ENCODE measurements around the gene PYGM. TPM values are rescaled to one million over a fixed set of nuclear protein-coding genes. Genes with fewer than 3 reads are reported as not detected.

PYGM gene
- total RNA-seq: 1 to 10 TPM; 4.7 to 5.6 TPM

DNA sequence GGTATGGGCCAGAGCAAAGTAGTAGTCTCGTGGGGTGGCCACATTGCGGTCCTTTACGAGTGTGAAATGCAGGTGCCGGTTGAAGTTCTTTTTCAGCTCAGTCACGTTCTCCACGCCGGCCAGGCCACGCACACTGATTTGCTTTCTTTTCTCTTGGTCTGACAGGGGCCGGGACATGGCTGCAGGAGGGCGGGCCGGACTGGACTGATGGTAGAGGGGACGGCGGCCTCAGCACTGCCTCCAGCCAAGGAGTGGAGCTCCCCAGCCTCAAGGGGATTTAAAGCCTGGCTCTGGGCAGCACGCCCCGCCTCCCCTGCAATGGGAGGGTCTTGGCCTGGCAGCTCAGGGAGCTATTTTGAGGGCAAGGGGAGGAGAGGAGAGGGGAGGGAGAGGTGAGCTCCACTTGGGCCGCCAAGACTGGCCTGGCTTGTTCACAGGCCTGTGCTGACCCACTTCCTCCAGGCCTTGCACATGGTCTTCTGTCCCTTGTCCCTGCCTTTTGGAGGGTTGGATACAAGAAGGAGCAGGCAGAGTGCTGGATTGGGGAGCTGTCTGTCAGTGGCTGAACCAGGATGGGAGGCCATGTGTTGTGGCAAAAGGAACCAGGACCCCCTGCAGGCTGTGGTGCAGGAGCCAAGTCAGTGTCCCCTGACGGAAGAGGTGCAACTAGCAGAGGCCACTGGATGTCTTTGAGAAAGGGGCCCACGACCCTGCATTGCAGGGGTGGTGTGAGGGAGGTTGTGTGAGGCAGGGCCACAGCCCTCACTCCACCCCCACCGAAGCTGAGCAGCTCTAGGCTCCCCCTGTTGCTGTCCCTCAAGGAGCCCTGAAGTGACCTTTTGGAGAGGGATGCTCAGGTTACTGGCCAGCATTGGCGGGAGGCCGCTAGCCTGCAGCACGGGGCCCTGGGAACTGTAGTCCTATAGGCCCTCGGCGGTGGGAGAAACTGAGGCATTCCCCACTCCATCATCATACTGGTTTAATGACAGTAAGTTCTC is at the start of gene PYGM:
Gene PYGM, minus strand, starts transcription at position 253 of the 998 bp plus-strand sequence. Its CDS starts 76 bp downstream, at position 177.
- Mint-ChIP-seq H3K9me3 (no peaks in the 10 kb centered on the region), H3K36me3 (peaks cover 14% of the 10 kb centered on the region), H3K4me1 (ENCODE audit: low read depth in 2 of 2) (peaks cover 54 to 57% of the 10 kb centered on the region in 2 donors), H3K27ac (peak within 1 kb of the TSS; percentile 83 to 98), H3K4me3 (peak within 1 kb of the TSS; percentile 55), H3K27me3 (no peaks in the 10 kb centered on the region)
- no peak for ATAC-seq
- peak; percentile 60 for DNase-seq (ENCODE audit: low spot score)

DNA sequence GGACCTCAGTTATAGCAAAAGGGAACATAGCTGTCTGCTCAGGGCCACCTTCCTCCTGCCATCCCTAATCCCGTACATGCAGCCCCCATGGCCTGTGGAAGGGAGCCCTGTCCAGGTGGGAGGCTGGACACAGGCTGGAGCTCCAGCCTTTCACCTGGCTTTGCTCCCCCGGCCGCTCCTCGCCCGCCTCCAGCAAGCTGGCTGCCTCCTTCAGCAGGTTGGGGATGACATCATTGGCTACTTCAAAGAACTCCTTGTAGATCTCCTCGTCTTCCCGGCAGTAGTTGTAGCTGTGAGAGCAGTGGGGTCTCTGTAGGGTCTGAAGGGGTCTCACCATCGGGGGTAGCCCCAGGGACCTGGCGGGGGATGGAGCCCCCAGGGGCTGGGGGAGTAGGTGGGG is 45.7 kb upstream of the PYGM start:
- Mint-ChIP-seq H3K4me3 (no peak overlapping the region), H3K27me3 (no peaks in the 10 kb centered on the region), H3K9me3 (no peaks in the 10 kb centered on the region), H3K27ac (no peak overlapping the region), H3K4me1 (ENCODE audit: low read depth in 2 of 2) (peaks cover 22 to 23% of the 10 kb centered on the region in 2 donors), H3K36me3 (no peaks in the 10 kb centered on the region)
- ATAC-seq: no peak
- DNase-seq (ENCODE audit: low spot score): no peak

DNA sequence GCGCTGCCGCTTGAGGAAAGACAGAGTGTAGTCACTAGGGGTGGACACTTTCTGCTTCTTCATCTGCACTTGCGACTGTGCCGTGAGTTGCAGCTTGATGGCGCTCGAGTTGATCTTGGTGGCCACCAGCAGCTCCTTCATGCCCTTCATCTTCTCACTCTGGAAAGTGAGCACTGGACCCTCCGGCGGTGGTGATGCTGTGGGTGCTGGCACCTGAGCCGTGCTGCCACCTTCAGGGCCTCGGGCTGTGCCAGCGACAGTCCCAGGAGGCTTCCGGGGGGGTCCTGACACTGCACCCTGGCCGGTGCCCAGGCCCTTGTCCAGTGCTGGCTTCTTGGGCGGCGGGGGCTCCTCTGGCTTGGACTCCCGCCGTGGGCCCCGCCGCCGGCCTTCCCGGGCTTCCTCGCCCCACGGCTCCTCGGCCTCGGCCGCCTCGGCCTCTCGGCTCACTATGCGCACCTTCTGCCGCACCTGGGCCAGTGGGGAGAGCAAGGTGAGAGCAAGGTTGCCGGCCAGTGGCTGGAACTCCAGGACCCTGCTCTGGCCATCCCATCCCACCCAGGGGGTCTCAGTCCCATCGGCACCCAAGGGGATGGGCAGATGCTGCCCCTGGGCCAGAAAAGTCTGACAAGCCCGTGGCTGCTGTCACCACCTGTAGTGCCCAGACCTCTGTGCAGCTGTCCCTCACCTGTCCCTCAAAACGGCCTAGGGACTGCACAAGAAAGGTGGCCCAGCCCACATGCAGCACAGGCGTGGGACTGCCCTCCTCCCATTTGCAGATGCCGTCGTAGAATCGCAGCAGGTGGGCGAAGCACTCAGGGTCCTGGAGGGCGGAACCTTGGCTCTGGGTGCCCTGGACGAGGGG is 44.8 kb upstream of the PYGM start:
- Mint-ChIP-seq H3K27me3 (no peaks in the 10 kb centered on the region), H3K9me3 (no peaks in the 10 kb centered on the region), H3K4me3 (peak overlapping the region; percentile 92), H3K36me3 (no peaks in the 10 kb centered on the region), H3K27ac (peak overlapping the region in 1 of 2 donors; percentile 92), H3K4me1 (ENCODE audit: low read depth in 2 of 2) (peaks cover 18 to 19% of the 10 kb centered on the region in 2 donors)
- ATAC-seq (no peak), DNase-seq (ENCODE audit: low spot score) (peak; percentile 37)

DNA sequence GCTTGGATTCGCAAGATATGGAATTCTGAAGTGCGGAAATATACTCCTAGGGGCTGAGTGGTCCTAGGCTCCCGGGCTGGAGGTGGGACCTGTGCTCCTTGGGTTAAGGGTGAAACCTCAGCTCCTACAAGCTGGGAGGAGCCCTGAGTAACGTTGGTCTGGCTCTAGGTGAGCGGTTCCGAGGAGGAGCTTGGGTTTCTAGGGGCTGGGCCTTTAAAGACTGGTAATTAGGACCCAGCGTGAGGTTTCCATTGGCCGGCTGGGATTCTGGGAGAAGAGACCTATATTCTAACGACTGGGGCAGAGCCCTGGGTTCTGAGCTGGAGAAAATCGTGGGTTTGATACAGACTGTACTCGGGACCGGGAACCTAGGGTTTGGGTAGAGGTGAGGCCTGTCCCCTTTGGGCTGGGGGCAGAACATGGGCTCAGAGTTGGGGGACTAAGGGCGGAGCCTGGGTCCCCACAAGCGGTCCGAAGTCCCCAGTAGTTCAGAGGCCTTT is 44.1 kb upstream of the PYGM start:
- ATAC-seq: no peak
- Mint-ChIP-seq H3K4me3 (peak overlapping the region; percentile 92), H3K4me1 (ENCODE audit: low read depth in 2 of 2) (peaks cover 13 to 14% of the 10 kb centered on the region in 2 donors), H3K36me3 (no peaks in the 10 kb centered on the region), H3K9me3 (no peaks in the 10 kb centered on the region), H3K27me3 (no peaks in the 10 kb centered on the region), H3K27ac (peak overlapping the region; percentile 70 to 92)
- peak; percentile 44 for DNase-seq (ENCODE audit: low spot score)

DNA sequence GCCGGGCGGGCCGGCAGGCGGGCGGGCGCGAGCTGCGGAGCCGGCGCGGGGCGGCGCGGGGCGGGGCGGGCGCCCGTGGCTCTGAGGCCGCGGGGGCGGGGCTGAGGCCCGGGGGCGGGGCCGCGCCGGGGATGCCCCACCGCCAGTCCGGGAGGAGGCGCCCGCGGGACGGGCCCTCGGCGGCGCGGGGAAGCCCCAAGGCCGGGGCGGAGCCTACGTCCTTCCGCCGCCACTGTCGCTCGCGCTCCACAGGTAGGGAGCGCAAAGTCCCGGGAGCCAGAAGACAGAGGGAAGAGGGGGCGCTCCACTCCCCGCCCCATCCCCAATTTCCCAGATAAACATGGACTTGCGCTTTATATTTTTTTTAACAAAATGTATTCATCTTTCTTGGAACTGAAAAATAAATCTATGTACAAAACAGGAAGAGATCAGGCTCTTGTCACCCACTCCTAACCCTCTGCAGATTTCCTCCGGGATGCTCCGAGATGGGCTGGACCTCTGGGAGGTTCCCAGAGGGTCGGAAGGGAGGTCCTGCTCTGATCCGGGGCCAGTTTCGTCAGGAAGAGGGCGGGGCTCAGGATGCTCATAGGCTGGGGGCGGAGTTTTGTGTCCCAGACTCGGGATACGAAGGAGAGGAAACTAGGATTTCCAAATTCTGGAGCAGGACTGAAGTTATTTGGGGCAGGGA is 43.5 kb upstream of the PYGM start, which contains the start of gene MAP4K2:
Gene MAP4K2, minus strand, starts transcription at position 57 of the 688 bp plus-strand sequence. CDS start 65 bp downstream, outside the sequence.
- peak within 1 kb of the TSS; percentile 92 for H3K4me3 Mint-ChIP-seq
- H3K9me3 Mint-ChIP-seq: no peaks in the 10 kb centered on the region
- H3K4me1 Mint-ChIP-seq (ENCODE audit: low read depth in 2 of 2): peaks cover 11 to 13% of the 10 kb centered on the region in 2 donors
- DNase-seq (ENCODE audit: low spot score) (peak; percentile 91), ATAC-seq (peak; percentile 97 to 98)
- H3K27ac Mint-ChIP-seq: peak within 1 kb of the TSS; percentile 70 to 92
- H3K27me3 Mint-ChIP-seq: no peaks in the 10 kb centered on the region
- H3K36me3 Mint-ChIP-seq: no peaks in the 10 kb centered on the region

DNA sequence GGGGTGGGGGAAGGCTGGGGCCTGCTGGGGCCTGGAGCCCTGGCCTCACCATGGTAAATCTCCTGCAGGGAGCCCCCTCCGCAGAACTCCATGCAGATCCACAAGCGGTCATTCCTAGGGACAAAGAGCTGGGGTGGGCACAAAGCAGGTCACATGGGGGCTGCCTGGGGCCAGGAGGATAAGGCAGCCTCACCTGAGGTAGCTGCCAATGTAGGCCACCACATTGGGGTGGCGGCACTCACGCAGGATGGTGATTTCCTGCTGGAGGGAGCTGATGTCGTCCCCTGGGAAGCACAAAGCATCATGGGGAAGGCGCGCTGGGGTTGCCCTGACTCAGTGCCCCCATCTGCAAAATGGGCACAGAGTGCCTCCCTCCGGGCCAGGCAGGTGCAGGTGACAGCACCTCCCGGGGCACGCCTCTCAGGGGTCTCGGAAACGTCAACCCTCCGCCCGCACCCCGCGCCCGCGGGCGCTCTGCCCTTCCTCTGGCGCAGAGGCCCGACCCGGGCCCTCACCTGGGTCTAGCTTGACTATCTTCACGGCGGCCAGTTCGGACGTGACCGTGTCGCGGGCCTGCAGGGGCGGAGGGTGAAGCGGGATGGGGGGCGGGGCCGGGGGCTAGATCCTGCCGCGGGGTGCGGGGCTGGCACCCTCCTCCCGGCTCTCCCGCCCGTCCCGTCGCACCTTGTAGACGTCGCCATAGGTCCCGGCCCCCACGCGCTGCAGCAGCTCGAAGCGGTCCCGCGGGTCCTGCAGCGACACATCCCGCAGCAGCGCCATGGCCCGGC is 42.8 kb upstream of the PYGM start:
- Mint-ChIP-seq H3K27me3 (no peaks in the 10 kb centered on the region), H3K27ac (no peak overlapping the region), H3K4me3 (peak overlapping the region; percentile 59), H3K4me1 (ENCODE audit: low read depth in 2 of 2) (peaks cover 8 to 10% of the 10 kb centered on the region in 2 donors), H3K9me3 (no peaks in the 10 kb centered on the region), H3K36me3 (no peaks in the 10 kb centered on the region)
- DNase-seq (ENCODE audit: low spot score) (peak; percentile 62), ATAC-seq (peak in 1 of 2 donors; percentile 17)

DNA sequence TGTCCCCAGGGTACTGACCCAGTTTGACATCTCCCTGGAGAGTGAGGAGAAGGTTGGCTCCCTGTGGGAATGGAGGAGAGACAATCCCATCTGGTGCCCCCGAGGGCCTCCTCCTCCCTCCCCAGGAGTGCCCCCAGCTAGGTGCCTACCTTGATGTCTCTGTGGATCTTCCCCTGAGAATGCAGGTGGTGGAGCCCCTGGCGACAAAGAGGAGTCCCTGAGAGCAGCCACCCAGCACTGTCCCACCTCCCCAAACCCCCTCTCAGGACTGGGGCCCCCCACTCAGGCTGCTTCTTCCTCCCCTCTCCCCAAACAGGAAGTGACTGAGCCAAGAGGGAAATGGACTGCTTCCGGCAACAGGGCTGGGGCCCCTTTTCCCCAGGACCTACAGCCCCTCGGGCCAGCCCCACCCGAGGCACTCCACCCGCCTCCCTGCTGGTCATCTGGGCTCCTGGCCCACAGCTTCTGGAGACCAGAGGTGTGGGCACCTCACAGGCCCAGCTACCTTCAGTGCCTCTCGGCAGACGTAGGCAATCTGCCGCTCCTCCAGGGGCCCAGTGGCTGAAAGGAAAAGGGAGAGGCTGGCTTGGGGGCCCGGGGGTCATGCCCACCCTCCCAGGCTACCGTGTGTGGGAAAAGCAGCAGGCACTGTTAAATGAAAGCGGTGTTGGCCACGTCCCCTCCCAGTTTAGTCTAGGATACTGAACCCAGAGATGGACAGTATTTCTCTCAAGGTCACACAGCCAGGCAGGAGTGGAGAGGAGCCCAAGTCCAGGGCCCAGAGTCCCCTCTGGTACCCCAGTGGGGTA is 42.0 kb upstream of the PYGM start:
- H3K27ac Mint-ChIP-seq: no peak overlapping the region
- no peak for ATAC-seq
- H3K36me3 Mint-ChIP-seq: no peaks in the 10 kb centered on the region
- H3K27me3 Mint-ChIP-seq: no peaks in the 10 kb centered on the region
- peak; percentile 58 for DNase-seq (ENCODE audit: low spot score)
- peaks cover 7 to 8% of the 10 kb centered on the region in 2 donors for H3K4me1 Mint-ChIP-seq (ENCODE audit: low read depth in 2 of 2)
- no peaks in the 10 kb centered on the region for H3K9me3 Mint-ChIP-seq
- H3K4me3 Mint-ChIP-seq: peak overlapping the region; percentile 59

DNA sequence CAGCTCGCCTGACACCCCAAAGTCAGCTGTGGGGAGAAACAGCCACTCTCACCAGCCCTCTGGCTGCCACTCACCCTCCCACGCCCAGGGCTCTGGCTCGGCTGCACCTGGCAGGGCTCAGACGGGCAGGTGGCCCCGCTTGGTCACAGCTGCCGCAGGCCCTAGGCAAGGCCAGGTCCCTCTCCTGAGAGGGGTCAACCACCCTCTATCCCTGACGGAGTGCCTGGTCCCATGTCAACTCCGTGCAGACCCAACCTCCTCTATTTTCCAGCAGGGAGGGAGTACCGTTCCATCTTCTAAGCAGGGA is 41.3 kb upstream of the PYGM start:
- Mint-ChIP-seq H3K4me1 (ENCODE audit: low read depth in 2 of 2) (peaks cover 7 to 8% of the 10 kb centered on the region in 2 donors), H3K9me3 (no peaks in the 10 kb centered on the region), H3K4me3 (no peak overlapping the region), H3K27me3 (no peaks in the 10 kb centered on the region), H3K36me3 (no peaks in the 10 kb centered on the region), H3K27ac (no peak overlapping the region)
- ATAC-seq (no peak), DNase-seq (ENCODE audit: low spot score) (peak; percentile 53)

DNA sequence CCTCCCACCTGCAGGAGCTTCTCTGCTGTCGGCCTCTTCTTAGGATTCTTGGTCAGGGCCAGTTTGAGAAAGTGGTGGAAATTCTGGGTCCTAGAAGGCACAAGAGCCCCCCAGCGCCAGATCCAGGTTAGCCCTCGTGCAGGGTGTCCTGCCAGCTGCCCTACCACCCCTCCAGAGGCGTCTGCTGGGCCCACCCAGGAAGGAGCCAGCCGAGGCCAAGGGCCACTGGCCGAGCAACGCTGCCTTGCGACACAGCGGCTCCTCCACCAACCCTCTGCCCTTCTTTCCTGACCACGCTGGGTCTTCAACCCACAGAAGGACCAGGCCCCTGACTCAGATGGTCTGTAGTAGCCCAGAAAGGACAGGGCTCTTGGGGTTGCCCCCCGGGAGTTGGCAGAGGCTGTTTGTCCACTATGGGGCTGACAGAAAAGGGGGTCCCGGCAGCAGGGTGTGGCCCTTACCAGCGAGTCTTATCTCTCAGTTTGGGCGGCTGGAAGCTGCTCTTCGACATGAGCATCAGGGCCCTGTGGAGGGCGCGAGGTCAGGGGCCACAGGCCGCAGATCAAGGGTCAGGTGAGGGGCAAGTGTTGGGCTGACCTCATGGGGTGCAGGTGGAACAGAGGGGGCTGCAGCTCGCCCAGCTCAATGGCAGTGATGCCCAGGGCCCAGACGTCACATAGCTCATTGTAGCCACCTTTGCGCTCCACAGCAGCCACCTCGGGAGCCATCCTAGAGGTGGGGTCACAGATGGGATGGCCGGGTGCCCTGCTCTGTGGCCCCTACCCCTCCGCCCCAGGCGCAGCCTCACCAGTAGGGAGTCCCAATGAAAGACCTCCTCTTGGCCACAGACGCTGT is 40.8 kb upstream of the PYGM start:
- Mint-ChIP-seq H3K36me3 (no peaks in the 10 kb centered on the region), H3K4me3 (no peak overlapping the region), H3K27me3 (no peaks in the 10 kb centered on the region), H3K9me3 (no peaks in the 10 kb centered on the region), H3K27ac (no peak overlapping the region), H3K4me1 (ENCODE audit: low read depth in 2 of 2) (peaks cover 7 to 8% of the 10 kb centered on the region in 2 donors)
- ATAC-seq (no peak), DNase-seq (ENCODE audit: low spot score) (peak; percentile 59)

DNA sequence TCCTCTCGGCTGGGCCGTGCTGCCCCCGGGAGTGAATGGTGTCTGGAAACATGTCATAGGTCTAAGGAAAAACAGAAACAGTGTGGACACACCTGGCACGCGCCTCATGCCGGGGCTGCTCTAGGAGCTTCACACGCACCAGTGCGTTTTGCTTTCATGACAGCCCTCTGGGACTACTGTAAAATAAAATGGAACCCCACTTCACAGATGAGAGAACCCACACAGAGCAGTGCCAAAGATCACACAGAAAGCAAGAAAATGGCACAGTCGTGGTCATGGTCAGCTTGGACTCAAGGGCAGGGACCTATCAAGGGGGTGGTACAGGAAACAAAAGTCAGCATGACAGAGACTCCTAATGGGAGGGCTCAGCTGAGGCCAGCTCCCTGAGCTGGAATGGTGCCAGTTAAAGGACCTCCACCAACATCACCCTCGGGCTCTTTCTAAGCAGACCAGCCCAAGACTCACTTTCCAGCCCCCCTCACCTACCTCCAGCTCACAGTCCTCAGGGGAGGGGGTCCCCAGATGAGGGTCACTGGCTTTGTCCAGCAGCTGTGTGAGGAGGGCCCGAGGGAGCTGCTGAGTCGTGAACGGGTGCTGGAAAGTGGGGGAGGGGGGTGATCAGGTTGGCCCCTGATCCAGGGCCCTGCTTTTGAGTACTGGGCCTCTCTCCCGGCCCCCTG is 40.0 kb upstream of the PYGM start:
- H3K9me3 Mint-ChIP-seq: no peaks in the 10 kb centered on the region
- H3K4me1 Mint-ChIP-seq (ENCODE audit: low read depth in 2 of 2): peaks cover 8 to 9% of the 10 kb centered on the region in 2 donors
- H3K27ac Mint-ChIP-seq: no peak overlapping the region
- DNase-seq (ENCODE audit: low spot score) (peak; percentile 37), ATAC-seq (no peak)
- H3K27me3 Mint-ChIP-seq: no peaks in the 10 kb centered on the region
- no peak overlapping the region for H3K4me3 Mint-ChIP-seq
- H3K36me3 Mint-ChIP-seq: no peaks in the 10 kb centered on the region

DNA sequence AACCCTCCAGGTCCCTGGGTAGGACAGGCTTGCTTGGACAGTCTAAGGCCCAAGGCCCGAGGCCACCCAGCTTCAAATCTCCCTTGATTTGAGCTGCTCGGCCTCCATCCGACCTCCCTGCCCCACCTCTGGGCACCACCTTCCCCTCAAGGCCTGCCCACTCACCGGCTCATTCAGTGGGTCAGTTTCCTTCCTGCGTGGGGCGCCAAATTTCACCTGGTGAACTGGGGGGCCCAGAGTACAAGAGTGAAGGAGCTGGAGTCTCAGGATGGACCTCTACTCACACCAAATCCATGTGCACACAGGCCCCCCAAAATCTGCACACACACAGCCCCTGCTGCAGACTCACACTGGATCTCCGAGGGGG is 39.5 kb upstream of the PYGM start:
- H3K4me1 Mint-ChIP-seq (ENCODE audit: low read depth in 2 of 2): peaks cover 8 to 11% of the 10 kb centered on the region in 2 donors
- H3K36me3 Mint-ChIP-seq: no peaks in the 10 kb centered on the region
- DNase-seq (ENCODE audit: low spot score) (no peak), ATAC-seq (no peak)
- no peak overlapping the region for H3K27ac Mint-ChIP-seq
- H3K27me3 Mint-ChIP-seq: no peaks in the 10 kb centered on the region
- H3K4me3 Mint-ChIP-seq: no peak overlapping the region
- H3K9me3 Mint-ChIP-seq: no peaks in the 10 kb centered on the region
